Endothelial cell (in vitro differentiated cells): Measurements from ENCODE around the gene CEP78. TPM values are rescaled to one million over a fixed set of nuclear protein-coding genes. Genes with fewer than 3 reads are reported as not detected.

Experiments
- DNase-seq: peaks from one replicate; pipeline ENCODE4 v3.0.0; 2021; ENCODE audit warnings: low spot score
- H3K27ac Mint-ChIP-seq: one replicate; pipeline ENCODE4 v1.8.0; 2021; ENCODE audit warnings: mixed read lengths, inconsistent platforms; ENCODE audit not compliant: unreplicated experiment
- H3K27me3 Mint-ChIP-seq: one replicate; pipeline ENCODE4 v1.8.0; 2021; ENCODE audit warnings: mild to moderate bottlenecking, moderate library complexity, mixed read lengths, inconsistent platforms; ENCODE audit not compliant: unreplicated experiment
- H3K36me3 Mint-ChIP-seq: one replicate; pipeline ENCODE4 v1.8.0; 2021; ENCODE audit warnings: mild to moderate bottlenecking, low read depth, mixed read lengths, inconsistent platforms; ENCODE audit not compliant: unreplicated experiment
- H3K4me1 Mint-ChIP-seq: one replicate; pipeline ENCODE4 v1.8.0; 2021; ENCODE audit warnings: mild to moderate bottlenecking, mixed read lengths, inconsistent platforms; ENCODE audit not compliant: unreplicated experiment
- H3K4me3 Mint-ChIP-seq: one replicate; pipeline ENCODE4 v1.8.0; 2021; ENCODE audit warnings: mild to moderate bottlenecking, mixed read lengths, inconsistent platforms; ENCODE audit not compliant: unreplicated experiment
- H3K9me3 Mint-ChIP-seq: one replicate; pipeline ENCODE4 v1.8.0; 2021; ENCODE audit warnings: mixed read lengths, inconsistent platforms; ENCODE audit not compliant: unreplicated experiment
- CTCF ChIP-seq: fragments of 200-600 bp; sonication (generic); IDR thresholded peaks from one replicate; pipeline ENCODE4 v1.5.0; 2021; ENCODE audit warnings: antibody characterized with exemption; ENCODE audit not compliant: unreplicated experiment
- total RNA-seq: library from RNA; stranded (reverse); fragmentation: NEBNext Ultra II Directional; extraction: Animal tissue kit (Norgen Biotek cat#: 25700); gene quantifications from one replicate; pipeline ENCODE4 v1.2.1, GENCODE V29; 2021; ENCODE audit not compliant: unreplicated experiment

Gene CEP78
- total RNA-seq, 1 donor from 2014 or later: 21.7 TPM

- Mint-ChIP-seq H3K27me3 (no peaks in the 10 kb centered on the region), H3K36me3 (peaks cover 3% of the 10 kb centered on the region), H3K27ac (no peak overlapping the region)
Measured at GRCh38 chr9:78249542-78249941, 13.7 kb downstream of the CEP78 start.

GRCh38 chr9:78252616-78253015 is 16.7 kb downstream of the CEP78 start:
- DNase-seq: no peak
- no peaks in the 10 kb centered on the region for H3K4me1 Mint-ChIP-seq
- no peaks in the 10 kb centered on the region for H3K9me3 Mint-ChIP-seq
- H3K27me3 Mint-ChIP-seq: no peaks in the 10 kb centered on the region
- no peaks in the 10 kb centered on the region for H3K36me3 Mint-ChIP-seq
- H3K27ac Mint-ChIP-seq: no peak overlapping the region
- H3K4me3 Mint-ChIP-seq: no peak overlapping the region
- no peak for TF ChIP-seq CTCF

More at GRCh38 chr9:78249542-78249941, 13.7 kb downstream of the CEP78 start:
- TF ChIP-seq CTCF: no peak
- no peaks in the 10 kb centered on the region for H3K9me3 Mint-ChIP-seq
- H3K4me1 Mint-ChIP-seq: no peaks in the 10 kb centered on the region
- no peak overlapping the region for H3K4me3 Mint-ChIP-seq
- DNase-seq: no peak

- Mint-ChIP-seq H3K27me3 (no peaks in the 10 kb centered on the region), H3K36me3 (no peaks in the 10 kb centered on the region), H3K4me3 (no peak overlapping the region), H3K9me3 (no peaks in the 10 kb centered on the region), H3K27ac (no peak overlapping the region), H3K4me1 (no peaks in the 10 kb centered on the region)
- no peak for DNase-seq
- TF ChIP-seq CTCF: no peak
Measured at GRCh38 chr9:78253285-78253684, 17.4 kb downstream of the CEP78 start.

- no peak for DNase-seq
- Mint-ChIP-seq H3K36me3 (no peaks in the 10 kb centered on the region), H3K27ac (no peak overlapping the region), H3K9me3 (no peaks in the 10 kb centered on the region), H3K4me3 (no peak overlapping the region), H3K27me3 (no peaks in the 10 kb centered on the region), H3K4me1 (no peaks in the 10 kb centered on the region)
- peak; percentile 74 for TF ChIP-seq CTCF
Measured at GRCh38 chr9:78261403-78262001, 25.6 kb downstream of the CEP78 start.

GRCh38 chr9:78262655-78263054 is 26.8 kb downstream of the CEP78 start:
- H3K27me3 Mint-ChIP-seq: no peaks in the 10 kb centered on the region
- no peak overlapping the region for H3K4me3 Mint-ChIP-seq

More at GRCh38 chr9:78262655-78263054, 26.8 kb downstream of the CEP78 start:
- no peak for TF ChIP-seq CTCF
- H3K4me1 Mint-ChIP-seq: no peaks in the 10 kb centered on the region
- no peaks in the 10 kb centered on the region for H3K9me3 Mint-ChIP-seq
- DNase-seq: no peak
- peaks cover 2% of the 10 kb centered on the region for H3K36me3 Mint-ChIP-seq
- H3K27ac Mint-ChIP-seq: no peak overlapping the region
